ENCODE results near the gene ERF.

GRCh38 chr19:42293540-42293939, 38.6 kb upstream of the ERF start:
- TF ChIP-seq, protein P1, sequence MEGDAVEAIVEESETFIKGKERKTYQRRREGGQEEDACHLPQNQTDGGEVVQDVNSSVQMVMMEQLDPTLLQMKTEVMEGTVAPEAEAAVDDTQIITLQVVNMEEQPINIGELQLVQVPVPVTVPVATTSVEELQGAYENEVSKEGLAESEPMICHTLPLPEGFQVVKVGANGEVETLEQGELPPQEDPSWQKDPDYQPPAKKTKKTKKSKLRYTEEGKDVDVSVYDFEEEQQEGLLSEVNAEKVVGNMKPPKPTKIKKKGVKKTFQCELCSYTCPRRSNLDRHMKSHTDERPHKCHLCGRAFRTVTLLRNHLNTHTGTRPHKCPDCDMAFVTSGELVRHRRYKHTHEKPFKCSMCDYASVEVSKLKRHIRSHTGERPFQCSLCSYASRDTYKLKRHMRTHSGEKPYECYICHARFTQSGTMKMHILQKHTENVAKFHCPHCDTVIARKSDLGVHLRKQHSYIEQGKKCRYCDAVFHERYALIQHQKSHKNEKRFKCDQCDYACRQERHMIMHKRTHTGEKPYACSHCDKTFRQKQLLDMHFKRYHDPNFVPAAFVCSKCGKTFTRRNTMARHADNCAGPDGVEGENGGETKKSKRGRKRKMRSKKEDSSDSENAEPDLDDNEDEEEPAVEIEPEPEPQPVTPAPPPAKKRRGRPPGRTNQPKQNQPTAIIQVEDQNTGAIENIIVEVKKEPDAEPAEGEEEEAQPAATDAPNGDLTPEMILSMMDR (IDR thresholded peaks at IDR 0.05; ENCODE audit: low read depth, low read length, poor library complexity, severe bottlenecking), result no peak
- no peak for TF ChIP-seq EZH2phosphoT487 (IDR thresholded peaks at IDR 0.05; ENCODE audit: borderline replicate concordance, low read length)

Data from DOHH2 (cell line).